ENCODE results near the gene PTBP1. TPM values are rescaled to one million over a fixed set of nuclear protein-coding genes. Genes with fewer than 3 reads are reported as not detected.

Gene PTBP1
- total and polyA plus RNA-seq, 2 of the 13 experiments (the other 11 are each of a cell fraction or from before 2014, with no cell fraction given) = 195 to 288 TPM

DNA sequence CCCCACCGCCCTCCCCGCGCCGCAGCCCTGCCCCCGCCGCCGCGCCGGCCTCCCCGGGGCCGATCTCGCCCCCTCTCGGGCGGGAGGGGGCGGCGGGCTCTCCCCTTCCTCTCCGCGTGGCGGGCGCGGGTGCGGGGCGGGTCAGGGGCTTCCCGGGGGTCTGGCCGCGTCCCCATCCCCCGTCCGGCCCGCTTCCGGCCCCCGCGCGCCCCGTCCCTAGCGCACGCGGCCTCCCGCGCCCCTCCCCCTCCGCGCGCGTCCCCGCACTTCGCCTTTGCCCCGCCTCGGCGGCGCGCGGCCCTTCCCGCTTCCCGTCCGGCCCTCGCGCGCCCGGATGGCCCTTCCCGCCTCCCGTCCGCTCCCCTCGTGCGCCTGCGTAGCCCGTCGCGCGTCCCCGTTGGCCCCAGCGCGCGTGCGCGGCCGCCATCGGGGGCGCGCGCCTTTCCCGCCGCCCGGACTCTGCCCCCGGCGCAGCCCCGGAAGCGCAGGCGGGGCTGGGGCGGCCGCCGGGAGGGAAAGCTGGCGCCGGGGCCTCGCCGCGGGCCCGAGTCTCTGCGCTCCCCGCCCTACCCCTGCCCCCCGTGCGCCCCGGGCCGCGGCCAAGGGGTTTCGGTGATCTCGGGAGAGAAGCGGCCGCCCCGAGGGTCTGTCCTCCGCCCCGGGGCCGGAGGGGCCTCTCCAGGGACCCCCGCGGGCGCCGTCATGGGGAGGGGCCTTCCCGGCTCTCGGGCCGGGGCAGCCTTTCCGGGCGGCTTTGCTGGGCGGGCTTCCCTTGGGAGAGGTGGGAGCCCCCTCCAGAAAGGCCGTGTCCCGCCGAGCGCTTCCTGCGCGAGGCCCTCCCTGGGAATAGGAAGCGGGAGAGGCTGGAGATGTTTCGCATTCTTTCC, 519 bp downstream of the PTBP1 start (continued):
- TF ChIP-seq AHDC1 (CRISPR knock-in tag; IDR thresholded peaks at IDR 0.05; ENCODE audit: borderline replicate concordance) (no peak), ATAD3A (CRISPR knock-in tag; IDR thresholded peaks at IDR 0.05) (no peak)

DNA sequence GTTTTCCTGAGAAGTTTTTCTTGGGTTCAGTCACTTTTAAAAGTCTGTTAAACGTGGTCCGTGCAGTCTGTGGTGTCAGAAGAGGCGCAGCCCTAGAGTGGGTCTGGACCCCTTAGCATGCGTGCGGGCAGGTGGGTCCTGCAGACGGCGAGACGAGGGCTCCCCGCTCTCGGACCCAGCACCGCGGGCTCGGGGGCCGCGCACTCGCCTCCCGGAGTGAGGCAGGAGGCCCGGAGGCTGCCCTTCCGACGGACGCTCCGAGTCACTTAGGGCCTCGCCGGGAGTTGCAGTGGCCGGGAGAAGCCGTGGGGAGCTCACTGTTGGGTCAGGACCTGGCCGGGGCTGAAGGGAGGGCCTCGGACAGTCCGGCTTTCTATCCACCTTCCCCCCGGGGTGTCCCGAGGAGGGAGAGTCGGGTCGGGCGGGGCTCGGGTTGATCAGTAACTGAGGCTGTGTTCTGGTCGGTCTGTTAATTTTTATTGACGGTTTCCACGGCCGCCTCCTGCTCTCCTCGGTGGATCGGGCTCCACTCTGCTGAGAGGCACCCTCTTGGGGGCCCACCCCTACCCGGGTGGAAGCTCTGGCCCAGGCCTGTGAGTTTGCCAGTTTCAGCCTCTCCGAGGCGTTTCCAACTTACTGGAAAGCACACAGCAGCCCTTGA, 1.3 kb downstream of the PTBP1 start:
- peaks cover 19 to 35% of the 10 kb centered on the region in 2 experiments; a peak in 4 of 5 replicates for H3K36me3 ChIP-seq (replicated peaks in 1 of 2; ENCODE audit: control insufficient read depth in 1 of 2, insufficient read depth in 2 of 2, low read length in 2 of 2)
- peaks cover 54% of the 10 kb centered on the region for H4K20me1 ChIP-seq (ENCODE audit: insufficient read depth, low read length)
- CTCF ChIA-PET (ENCODE audit: low intra/inter-chr PET ratio, low total read pairs) = no interaction called here
- H3K4me1 ChIP-seq (ENCODE audit: insufficient read depth, low read length) = peaks cover 63% of the 10 kb centered on the region
- peak overlapping the region; percentile 85 to 96 (median 96) for H3K4me3 ChIP-seq (replicated peaks in 1 of 3; ENCODE audit: insufficient read depth in 1 of 3, low read depth in 2 of 3, low read length in 3 of 3)
- no peak for FAIRE-seq
- 2% methylated on average over 11 of the region's 44 CpGs for WGBS (ENCODE audit: low lambda C conversion rate)
- H3K27ac ChIP-seq (ENCODE audit: extremely low read length, insufficient read depth, low read length) = peak overlapping the region; percentile 97
- peak; percentile 43 for DNase-seq (ENCODE audit: low spot score)
- no peaks in the 10 kb centered on the region; a peak in 1 of 5 replicates for H3K27me3 ChIP-seq (ENCODE audit: control insufficient read depth in 1 of 2, insufficient read depth in 2 of 2, low read length in 2 of 2)
- no peak overlapping the region for H2AFZ ChIP-seq (ENCODE audit: low read length)
- peak overlapping the region; percentile 89 for H3K4me2 ChIP-seq (ENCODE audit: low read depth, low read length)
- peak overlapping the region; percentile 99 for H3K9ac ChIP-seq (ENCODE audit: insufficient read depth, low read depth, low read length)
- intact Hi-C loops (cut with micrococcal nuclease; ENCODE audit: unreplicated experiment) (loop anchor here (2.0 kb wide), 1 partner anchor 28 kb away; no protein-coding TSS in a partner anchor), in situ Hi-C loops (cut with HindIII; ENCODE audit: extremely low pct_ligation_motif_present, low pct_unique_long_range_greater_than_20kb) (no loop called here)
- no peaks in the 10 kb centered on the region for H3K9me3 ChIP-seq (ENCODE audit: low read length)
- BruUV-seq (replicated peaks) = no TSS peak
- peaks cover 56% of the 10 kb centered on the region for H3K79me2 ChIP-seq (ENCODE audit: insufficient read depth, low read length)
- peak; percentile 41 for ATAC-seq
- POLR2A ChIA-PET = interaction anchor here (0.8 to 2.6 kb wide), 10 partner anchors 9 to 60 kb away, joined by 3 to 16 read pairs (median 4); no protein-coding TSS in a partner anchor
- TF ChIP-seq MIER3 (CRISPR knock-in tag; IDR thresholded peaks at IDR 0.05; ENCODE audit: borderline replicate concordance) (no peak), ZNF784 (CRISPR knock-in tag; IDR thresholded peaks at IDR 0.05; ENCODE audit: borderline replicate concordance) (no peak), GTF3A (CRISPR knock-in tag; conservative IDR thresholded peaks at IDR 0.05) (no peak), GLMP (CRISPR knock-in tag; IDR thresholded peaks at IDR 0.05; ENCODE audit: borderline replicate concordance) (no peak), THAP7 (CRISPR knock-in tag; IDR thresholded peaks at IDR 0.05) (0 out of 2 replicates have a peak, but pooled peaks have one; percentile 38), TP53 (CRISPR knock-in tag; conservative IDR thresholded peaks at IDR 0.05) (0 out of 2 replicates have a peak, but pooled peaks have one; percentile 43), MAFG (CRISPR knock-in tag; IDR thresholded peaks at IDR 0.05) (no peak), HES4 (CRISPR knock-in tag; IDR thresholded peaks at IDR 0.05; ENCODE audit: borderline replicate concordance) (0 out of 2 replicates have a peak, but pooled peaks have one; percentile 20), ZNF235 (CRISPR knock-in tag; IDR thresholded peaks at IDR 0.05; ENCODE audit: borderline replicate concordance) (no peak)
